Measurements from ENCODE around the gene GTF2A1L.

DNA sequence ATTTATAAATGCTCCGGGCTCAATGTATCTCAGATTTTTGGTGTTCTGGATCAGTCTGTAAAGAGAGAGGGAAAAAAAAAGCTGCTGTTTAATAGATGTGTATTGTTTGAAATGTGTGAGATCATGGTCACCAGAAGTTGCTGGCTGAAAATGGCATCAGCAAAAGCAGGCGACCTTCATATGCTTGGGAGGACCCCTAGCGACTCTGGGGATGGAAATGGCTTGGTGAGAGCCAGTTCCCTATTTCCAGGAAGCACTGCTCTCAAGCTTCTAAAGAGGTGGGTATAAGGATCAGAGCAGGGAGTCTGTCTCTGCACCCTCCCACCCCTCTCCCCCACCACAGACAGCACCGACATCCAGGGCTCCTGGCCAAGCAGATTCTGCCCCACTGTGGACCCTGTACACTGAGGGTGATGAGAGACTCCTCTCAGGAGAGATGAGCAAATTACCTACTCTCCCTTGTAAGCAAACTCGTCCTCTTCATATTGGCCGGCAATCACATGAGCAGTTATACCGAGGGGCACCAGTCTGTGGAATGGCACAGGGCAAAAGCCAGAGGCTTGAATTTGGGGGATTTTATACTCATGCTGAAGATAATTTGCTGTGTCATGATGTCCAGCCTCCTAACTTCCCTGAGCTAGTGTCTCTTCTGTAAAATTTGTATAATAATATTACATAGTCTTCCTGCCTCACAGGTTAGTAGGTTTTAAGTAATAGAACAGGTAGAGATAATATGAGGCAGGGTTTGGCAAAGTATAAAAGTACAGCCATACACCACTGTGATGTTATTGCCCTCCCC, 108.2 kb downstream of the GTF2A1L start:
- TF ChIP-seq EZH2phosphoT487 (IDR thresholded peaks at IDR 0.05; ENCODE audit: low read depth) = no peak
- TF ChIP-seq, protein P1, sequence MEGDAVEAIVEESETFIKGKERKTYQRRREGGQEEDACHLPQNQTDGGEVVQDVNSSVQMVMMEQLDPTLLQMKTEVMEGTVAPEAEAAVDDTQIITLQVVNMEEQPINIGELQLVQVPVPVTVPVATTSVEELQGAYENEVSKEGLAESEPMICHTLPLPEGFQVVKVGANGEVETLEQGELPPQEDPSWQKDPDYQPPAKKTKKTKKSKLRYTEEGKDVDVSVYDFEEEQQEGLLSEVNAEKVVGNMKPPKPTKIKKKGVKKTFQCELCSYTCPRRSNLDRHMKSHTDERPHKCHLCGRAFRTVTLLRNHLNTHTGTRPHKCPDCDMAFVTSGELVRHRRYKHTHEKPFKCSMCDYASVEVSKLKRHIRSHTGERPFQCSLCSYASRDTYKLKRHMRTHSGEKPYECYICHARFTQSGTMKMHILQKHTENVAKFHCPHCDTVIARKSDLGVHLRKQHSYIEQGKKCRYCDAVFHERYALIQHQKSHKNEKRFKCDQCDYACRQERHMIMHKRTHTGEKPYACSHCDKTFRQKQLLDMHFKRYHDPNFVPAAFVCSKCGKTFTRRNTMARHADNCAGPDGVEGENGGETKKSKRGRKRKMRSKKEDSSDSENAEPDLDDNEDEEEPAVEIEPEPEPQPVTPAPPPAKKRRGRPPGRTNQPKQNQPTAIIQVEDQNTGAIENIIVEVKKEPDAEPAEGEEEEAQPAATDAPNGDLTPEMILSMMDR (IDR thresholded peaks at IDR 0.05; ENCODE audit: low read depth, low read length) = no peak

Measured in OCI-LY3 (cell line).